GM06990 (cell line): ENCODE measurements around the gene TNK2.
A peak's percentile ranks its signal among the peaks of the same experiment; 100 is the strongest.
"Not testable (repeated sequence)": the region's sequence is repeated elsewhere in the genome, so short reads cannot be mapped to it uniquely, and the experiment has no call there.

Experiments used
- DNase-seq: peaks from one replicate; pipeline ENCODE4 v3.0.0-alpha.2; 2011; ENCODE audit not compliant: insufficient read length; ENCODE audit errors: extremely low read depth
- H3K27me3 ChIP-seq: replicated peaks from 2 replicates; pipeline ENCODE4 v1.6.0; 2011; ENCODE audit warnings: low read length; ENCODE audit not compliant: control insufficient read depth, insufficient read depth
- H3K36me3 ChIP-seq: 2 replicates; pipeline ENCODE4 v1.5.1; 2011; ENCODE audit warnings: low read length; ENCODE audit not compliant: control insufficient read depth, insufficient read depth
- H3K4me3 ChIP-seq: replicated peaks from 2 replicates; pipeline ENCODE4 v1.5.1; 2011; ENCODE audit warnings: low read depth, mild to moderate bottlenecking, control low read depth, low read length
- TF ChIP-seq, protein P1 (sequence below): IDR thresholded peaks from 2 replicates; pipeline ENCODE4 v1.5.1; 2011; ENCODE audit warnings: low read length, control low read depth, mild to moderate bottlenecking, inconsistent platforms; ENCODE audit not compliant: insufficient read depth, poor library complexity, severe bottlenecking

TNK2 gene

DNA sequence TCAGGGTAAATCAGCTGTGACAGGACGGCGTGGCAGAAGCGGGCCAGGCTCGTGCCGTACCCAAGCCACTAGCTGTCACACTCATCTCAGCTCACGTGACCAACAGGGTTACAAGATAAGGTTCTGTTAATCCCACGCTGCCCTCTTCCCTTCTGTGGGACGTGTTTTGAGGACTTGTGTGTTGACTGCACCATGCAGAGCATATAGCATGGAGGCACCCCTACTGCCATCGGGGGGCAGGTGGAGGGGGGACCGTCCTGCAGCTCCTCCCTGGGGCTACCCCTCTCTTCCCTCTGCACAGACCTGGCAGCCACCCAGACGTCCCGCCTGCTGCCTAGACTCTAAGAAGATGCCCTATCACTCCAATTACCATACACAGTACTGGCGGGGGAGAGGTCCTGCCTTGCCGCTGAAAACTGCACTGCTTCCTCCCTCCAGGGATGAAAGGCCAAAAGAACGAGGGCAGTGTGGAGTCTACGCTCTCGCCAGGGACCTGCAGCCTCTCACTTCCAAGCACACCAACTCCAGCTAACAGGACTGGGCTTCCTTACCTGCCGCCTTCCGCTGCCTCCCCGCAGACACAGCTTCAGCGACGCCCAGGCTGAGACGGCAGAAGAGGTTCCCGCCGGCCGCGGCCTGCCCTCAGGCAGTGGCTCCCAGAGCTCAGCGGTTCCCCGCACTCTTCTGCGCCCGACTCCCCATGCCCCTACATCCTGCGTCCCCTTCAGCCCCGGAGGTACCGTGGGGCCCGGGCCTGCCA, at the start of gene TNK2:
Gene TNK2, minus strand, starts transcription at position 618 of the 760 bp plus-strand sequence. CDS start 19,963 bp downstream, outside the sequence.
- H3K27me3 ChIP-seq: no peaks in the 10 kb centered on the region
- H3K36me3 ChIP-seq: no peaks in the 10 kb centered on the region
- TF ChIP-seq, protein P1, sequence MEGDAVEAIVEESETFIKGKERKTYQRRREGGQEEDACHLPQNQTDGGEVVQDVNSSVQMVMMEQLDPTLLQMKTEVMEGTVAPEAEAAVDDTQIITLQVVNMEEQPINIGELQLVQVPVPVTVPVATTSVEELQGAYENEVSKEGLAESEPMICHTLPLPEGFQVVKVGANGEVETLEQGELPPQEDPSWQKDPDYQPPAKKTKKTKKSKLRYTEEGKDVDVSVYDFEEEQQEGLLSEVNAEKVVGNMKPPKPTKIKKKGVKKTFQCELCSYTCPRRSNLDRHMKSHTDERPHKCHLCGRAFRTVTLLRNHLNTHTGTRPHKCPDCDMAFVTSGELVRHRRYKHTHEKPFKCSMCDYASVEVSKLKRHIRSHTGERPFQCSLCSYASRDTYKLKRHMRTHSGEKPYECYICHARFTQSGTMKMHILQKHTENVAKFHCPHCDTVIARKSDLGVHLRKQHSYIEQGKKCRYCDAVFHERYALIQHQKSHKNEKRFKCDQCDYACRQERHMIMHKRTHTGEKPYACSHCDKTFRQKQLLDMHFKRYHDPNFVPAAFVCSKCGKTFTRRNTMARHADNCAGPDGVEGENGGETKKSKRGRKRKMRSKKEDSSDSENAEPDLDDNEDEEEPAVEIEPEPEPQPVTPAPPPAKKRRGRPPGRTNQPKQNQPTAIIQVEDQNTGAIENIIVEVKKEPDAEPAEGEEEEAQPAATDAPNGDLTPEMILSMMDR: no peak
- H3K4me3 ChIP-seq: peak within 1 kb of the TSS; percentile 65
- peak; percentile 72 for DNase-seq

DNA sequence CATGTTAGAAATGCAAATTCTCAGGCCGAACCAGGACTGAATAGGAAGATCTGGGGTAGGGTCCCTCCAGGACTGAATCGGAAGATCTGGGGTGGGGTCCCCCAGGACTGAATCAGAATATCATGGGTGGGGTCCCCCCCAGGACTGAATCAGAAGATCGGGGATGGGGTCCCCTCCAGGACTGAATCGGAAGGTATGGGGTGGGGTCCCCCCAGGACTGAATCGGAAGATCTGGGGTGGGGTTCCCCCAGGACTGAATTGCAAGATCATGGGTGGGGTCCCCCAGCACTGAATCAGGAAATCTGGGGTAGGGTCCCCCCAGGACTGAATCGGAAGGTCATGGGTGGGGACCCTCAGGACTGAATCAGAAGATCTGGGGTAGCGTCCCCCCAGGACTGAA, 48.2 kb upstream of the TNK2 start:
- TF ChIP-seq, protein P1: no peak
- H3K4me3 ChIP-seq: no peak overlapping the region
- no peaks in the 10 kb centered on the region for H3K27me3 ChIP-seq

DNA sequence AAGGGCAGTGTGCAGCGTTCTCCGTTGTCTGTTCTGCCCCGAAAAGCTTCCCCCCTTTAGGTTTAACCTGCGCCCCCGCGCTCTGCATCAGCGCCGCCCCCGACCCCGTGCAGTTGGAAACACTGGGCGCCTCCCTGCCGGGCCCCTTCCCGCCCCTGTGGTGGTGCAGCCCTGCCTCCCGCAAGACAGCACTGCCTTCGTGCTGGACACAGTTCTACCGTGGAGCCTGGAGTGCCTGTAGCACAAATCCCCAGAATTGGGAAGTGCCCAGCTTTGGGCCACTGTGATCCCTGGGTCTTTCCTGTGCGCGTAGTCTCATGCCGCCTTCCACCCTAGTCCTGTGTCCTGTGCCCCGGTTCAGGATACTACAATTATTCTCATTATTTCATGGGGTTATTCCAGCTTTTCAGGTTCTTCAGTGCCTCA, 47.1 kb upstream of the TNK2 start:
- not testable (repeated sequence) for H3K4me3 ChIP-seq, DNase-seq, H3K36me3 ChIP-seq, H3K27me3 ChIP-seq

More for the DNA sequence above, 48.2 kb upstream of the TNK2 start:
- DNase-seq: no peak
- peaks cover 1% of the 10 kb centered on the region; the same call in 1 of the 2 replicates for H3K36me3 ChIP-seq

DNA sequence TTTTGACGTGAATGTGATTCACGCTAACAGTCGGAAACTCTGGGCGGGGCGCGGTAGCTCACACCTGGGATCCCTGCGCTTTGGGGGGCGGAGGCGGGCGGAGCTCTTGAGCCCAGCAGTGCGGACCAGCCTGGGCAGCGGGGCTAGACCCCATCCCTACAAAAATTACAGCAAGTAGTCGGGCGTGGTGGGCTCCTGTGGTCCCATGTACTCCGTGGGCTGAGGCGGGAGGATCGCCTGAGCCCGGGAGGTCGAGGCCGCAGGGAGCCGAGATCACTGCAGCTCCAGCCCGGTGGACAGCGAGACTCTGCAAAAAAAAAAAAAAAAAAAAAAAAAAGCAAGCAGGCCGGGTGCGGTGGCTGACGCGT, 46.4 kb upstream of the TNK2 start:
- H3K36me3 ChIP-seq, DNase-seq, H3K27me3 ChIP-seq: not testable (repeated sequence)
- peak overlapping the region; percentile 57 for H3K4me3 ChIP-seq

DNA sequence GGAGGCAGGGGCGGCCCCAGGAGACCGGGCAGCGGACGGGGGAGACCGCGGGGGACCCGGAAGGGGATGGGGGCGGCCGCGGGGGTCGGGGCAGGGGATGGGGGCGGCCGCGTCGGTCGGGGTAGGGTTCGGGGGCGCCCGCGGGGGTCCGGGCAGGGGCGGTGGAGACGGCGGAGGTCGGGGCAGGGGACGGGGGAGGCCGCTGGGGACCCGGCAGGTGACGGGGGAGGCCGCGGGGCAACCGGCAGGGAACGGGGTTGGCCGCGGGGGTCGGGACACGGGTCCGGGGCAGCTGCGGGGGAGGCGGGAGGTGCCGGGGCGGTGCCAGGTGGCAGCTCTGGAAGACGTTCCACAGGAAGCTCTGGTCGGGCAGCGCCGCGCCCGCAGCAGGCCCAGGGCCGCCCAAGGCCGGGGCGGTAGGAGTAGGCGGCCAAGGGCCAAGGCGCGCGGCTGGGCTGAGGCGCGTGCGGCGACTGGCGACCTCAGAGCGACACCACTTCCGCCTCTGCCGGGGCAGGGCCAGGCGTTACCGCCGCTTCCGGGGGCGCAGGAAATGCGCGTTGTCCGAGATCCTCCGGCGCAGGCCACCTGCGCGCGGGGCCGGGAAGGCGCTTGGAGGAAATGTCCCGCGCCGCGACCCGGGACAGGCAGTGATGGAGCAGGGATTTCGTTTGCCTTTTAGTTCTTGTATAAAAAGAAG, 45.9 kb upstream of the TNK2 start:
- not testable (repeated sequence) for H3K36me3 ChIP-seq, H3K27me3 ChIP-seq
- DNase-seq: peak; percentile 91
- peak overlapping the region; percentile 57 for H3K4me3 ChIP-seq

DNA sequence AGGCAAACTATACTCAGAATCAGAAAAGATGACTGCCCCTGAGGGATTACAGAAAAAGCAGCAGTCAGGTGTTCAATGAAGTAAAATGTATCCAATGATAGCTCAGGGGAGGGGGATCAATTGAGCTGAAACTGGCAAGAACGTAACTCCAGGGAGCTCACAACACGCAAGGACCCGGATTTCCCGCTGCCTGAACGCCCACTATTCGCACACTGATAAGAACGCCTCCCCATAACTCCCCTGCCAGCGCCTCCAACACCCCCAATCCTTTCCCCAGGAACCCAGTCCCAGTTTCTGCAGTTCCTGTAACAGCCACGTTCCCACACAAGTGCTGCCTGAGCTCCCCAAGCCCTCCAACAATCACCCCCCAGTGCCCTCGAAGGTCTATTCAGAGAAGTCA, 44.2 kb upstream of the TNK2 start:
- H3K36me3 ChIP-seq, H3K27me3 ChIP-seq, H3K4me3 ChIP-seq, DNase-seq: not testable (repeated sequence)

DNA sequence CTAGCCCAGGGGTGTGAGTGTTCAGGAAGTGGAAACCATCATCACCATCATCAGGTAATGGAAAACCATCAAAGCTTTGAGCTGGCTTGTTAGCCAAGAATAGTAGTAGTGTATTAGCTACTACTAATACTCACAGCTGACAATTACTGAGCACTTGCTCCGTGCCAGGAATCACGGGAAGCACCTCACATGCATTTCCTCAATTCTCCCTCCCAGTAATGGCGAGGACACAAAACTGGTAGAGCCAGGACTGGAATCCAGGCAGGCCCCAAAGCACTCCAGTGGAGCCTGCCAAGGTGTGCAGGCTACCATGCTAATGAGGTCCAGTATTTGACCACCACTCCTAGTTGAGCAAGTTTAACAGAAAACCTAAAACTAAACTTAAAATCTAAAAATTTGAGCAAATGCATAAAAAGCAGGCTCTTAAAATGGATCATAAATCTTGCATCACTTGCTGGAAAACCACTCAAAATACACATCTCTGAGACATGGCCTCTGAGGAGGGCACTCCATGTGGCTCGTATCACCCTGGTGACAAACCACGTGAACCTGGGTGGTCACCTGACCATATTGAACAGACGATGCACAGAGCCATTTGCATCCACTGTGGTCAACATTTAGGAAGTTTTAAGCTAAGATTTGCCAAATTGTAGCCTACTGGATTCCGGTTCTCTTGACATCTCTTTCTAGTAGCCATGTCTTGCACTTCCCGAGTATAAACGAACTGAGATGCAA, 43.3 kb upstream of the TNK2 start:
- DNase-seq, H3K27me3 ChIP-seq: not testable (repeated sequence)

DNA sequence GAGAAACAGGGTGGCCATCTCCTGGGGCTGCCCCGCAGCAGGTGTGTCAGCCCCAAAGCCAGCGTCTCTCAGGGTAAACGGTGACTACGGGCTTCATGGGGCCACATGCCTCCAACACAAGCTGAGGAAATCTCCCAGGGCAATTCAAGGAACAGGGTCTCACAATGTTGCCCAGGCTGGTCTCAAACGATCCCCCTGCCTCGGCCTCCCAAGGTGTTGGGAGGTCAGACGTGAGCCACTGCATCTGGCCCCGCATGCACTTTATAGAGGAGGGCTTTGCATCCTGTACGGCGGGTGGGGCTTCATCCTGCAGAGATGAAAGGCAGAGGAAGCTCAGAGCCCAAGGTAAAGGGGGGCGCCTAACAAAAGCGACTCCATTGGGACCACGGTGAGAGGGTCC, 42.4 kb upstream of the TNK2 start:
- not testable (repeated sequence) for H3K36me3 ChIP-seq, H3K27me3 ChIP-seq, DNase-seq, H3K4me3 ChIP-seq

More for the DNA sequence above, 43.3 kb upstream of the TNK2 start:
- H3K4me3 ChIP-seq, H3K36me3 ChIP-seq: not testable (repeated sequence)

DNA sequence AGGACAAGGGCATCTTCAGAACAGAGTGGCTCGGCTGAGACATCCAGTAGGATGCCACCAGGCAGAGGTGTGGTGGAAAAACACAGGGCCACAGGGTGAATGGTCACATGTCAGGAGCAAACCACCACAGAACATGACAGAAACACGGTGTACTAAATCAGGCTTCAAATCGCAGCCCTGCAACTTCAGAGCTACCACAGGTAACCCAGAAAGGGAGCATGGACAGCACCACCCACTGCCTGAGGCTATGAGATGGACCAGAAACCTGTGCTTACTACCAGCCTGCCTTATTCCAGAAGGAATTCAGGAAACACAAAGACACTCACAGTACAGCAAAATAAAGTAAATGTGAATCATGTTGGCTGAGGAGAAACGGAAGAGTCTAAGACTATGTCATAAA, 41.8 kb upstream of the TNK2 start:
- not testable (repeated sequence) for H3K27me3 ChIP-seq, H3K36me3 ChIP-seq, H3K4me3 ChIP-seq, DNase-seq

DNA sequence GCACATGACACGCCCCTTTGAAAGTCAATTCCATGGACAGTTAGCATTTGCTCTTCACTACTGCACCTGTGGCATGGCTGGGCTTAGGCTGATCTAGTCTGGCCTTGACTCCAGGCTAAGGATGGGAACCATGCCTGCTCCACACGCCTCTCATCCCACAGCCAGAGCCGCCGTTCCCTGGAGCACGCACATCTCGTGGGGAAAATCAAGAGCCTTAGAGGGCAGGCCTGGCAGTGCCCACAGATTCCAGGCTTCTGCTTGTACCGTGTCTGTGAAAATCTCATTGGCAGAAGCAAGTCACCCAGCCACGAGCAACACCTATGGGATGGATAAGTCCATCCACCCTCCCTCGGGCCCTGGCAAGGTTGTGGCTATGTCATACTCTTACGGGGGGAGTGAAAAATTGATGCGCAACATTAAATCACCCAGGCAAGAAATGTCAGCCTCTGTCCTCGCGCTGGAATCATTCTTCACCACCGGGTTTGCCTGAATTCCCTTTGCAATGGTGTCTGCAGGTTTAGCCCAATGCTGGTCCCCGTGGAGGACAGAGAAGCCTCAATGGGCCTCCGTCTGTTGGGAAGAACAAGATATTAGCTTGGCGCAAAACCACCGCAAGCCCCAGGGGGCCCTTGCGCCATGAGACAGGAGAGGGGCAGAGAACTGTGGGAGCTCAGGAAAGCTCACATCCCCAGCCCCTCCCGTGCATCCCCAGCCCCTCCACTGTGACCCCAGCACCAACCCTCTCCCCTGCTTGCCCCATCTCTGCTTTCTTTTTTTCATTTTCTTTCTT, 38.8 kb upstream of the TNK2 start:
- not testable (repeated sequence) for H3K36me3 ChIP-seq, H3K27me3 ChIP-seq, H3K4me3 ChIP-seq, DNase-seq

DNA sequence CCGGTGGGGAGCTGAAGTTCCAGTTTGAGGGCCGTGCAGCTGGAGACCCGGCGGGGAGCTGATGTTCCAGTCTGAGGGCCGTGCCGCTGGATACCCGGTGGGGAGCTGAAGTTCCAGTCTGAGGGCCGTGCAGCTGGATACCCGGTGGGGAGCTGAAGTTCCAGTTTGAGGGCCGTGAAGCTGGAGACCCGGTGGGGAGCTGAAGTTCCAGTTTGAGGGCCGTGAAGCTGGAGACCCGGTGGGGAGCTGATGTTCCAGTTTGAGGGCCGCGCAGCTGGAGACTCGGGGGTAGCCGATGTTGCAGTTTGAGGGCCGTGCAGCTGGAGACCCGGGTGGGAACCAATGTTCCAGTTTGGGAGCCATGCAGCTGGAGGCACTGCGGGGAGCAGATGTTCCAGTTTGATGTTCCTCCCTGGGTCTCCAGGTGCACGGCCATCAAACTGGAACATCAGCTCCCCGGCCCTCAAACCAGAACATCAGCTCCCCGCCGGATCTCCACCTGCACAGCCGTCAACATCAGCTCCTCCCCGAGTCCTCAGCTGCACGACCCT, 33.0 kb upstream of the TNK2 start:
- not testable (repeated sequence) for H3K4me3 ChIP-seq, H3K27me3 ChIP-seq, H3K36me3 ChIP-seq, DNase-seq
